Stimulated activated CD4-positive, alpha-beta T cell treated with anti-CD3 and anti-CD28 coated beads, Interleukin-12 subunit alpha, Interleukin-12 subunit beta, amount 100 ng/mL, for 48 hours (primary cell): ENCODE data around the gene COL19A1.
A peak's percentile ranks its signal among the peaks of the same experiment; 100 is the strongest.
"Not testable (repeated sequence)": the region's sequence is repeated elsewhere in the genome, so short reads cannot be mapped to it uniquely, and the experiment has no call there.

ENCODE experiments used
- DNase-seq, 3 donors: peaks; one replicate each; pipeline ENCODE4 v3.0.0-alpha.2; 2020; ENCODE audit warnings: low read depth in 2 of 3, low spot score in 1 of 3

The COL19A1 gene

DNA sequence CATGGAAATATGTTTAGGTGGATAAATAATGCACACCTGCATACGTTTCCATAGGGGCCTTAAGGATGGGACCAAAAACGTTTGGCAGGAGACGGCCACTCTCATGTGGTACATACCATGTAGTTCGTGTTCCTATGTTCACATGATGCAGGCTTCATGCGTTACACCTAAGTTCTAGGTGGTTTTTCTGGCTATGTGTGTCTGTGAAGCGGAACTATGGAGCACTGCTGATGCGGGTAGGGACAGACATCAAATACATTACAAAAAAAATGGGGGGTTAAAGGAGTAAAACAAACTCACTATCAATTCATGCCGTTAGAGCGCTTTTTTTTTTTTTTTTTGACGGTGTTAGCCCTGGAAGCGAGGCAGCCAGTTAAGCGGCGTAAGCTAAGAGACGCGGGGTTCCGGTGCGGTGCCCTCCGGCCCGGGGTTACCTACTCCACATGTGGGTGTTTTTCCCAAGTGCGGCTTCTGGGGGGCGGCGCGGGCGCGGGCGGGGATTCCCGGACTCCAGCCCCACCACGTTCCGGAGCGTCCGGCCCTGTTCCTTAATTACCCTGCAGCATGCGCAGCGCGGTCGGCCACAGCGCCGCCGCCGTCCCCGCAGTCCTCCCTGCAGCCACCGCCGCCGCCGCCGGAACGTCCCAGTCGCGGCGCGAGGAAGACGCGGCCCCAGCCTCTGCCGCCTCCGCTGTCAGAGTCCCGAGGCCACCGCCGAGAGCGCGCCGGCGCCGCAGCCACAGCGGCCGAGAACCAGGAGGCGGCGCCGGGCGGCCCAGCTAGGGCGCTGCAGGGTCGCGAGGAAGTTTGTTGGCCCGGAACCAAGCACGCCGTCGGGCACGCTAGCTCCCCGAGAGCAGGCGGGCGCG, 648 bp downstream of the COL19A1 start:
- DNase-seq, result peak in 2 of 3 donors; percentile 22 to 49

DNA sequence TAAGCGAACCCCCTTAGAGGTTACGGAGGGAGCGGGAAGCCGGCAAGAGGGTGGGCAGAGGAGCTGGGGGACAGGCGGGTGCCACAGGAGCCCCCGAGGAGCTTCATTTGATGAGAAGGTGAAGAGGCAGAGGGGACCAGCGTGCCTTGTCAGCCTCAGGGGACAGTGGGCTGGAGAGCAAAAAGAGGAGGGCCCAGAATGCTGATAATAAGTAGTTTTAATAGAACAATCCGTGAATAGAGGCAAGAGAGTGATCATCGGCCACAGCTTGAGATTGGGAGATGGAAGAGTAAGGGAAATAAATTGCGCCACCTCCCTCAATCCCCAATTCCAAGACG, 1.3 kb downstream of the COL19A1 start:
- no peak for DNase-seq

DNA sequence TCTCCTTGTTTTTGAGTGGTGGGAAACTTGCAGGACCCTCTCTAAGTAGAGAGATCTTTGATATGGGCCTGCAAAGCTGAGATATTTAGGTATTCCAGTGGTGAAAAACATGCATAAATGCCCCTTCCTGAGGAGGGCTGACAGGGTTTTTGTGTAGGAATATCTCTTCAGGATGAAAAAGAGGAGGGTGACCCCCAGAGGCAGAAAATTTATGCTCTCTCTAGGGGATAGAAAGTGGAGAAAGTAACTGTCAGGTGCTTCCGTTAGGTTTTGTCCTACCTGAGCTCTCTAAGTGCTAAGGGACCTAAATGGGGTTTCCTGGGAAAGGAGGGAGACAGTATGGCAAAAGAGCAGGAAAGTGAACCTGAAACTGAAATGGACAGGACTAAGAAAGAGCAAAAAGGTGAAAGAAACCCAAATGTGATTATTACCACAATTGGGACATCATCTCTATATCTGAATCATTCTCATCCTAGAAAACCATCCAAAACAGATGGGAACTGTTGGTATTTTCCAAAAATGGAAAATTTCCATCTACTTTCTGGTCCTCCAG, 2.0 kb downstream of the COL19A1 start:
- no peak for DNase-seq

DNA sequence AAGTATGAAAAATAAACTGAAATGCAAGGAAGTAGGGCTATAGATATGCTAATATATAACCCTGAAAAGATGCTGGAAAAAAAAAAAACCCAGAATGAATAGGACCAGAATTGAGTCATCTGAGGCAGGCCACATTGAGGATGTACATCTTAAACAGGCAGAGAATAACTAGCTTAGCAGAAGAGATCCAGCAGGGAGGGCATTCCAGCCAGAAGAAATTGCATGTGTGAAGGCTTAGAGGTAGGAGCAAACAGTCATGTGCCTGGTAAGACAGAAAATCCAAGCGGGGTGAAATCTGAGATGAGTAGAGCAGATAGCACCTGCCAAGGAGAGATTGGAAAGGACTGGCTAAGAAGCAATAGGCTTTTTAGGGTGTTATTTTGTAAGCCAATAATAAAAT, 2.6 kb downstream of the COL19A1 start:
- no peak for DNase-seq

DNA sequence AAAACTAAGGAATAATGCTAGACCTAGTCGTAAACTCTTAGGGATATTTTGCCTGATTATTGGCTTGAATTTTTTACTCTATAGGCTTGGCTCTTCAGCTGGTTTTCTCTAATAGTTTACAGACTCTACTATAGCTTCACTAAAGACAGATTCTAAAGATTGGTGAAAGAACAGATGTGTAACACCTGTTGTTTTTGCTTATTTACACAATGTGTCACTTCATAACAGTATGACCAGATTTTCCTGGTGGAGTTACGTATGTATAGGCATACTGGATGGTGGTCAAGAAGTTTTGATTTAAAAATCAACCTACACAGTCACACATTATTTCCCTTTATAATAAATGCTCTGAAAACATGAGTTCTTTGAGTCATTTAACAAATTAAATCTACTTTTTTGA, 4.8 kb downstream of the COL19A1 start:
- no peak for DNase-seq

DNA sequence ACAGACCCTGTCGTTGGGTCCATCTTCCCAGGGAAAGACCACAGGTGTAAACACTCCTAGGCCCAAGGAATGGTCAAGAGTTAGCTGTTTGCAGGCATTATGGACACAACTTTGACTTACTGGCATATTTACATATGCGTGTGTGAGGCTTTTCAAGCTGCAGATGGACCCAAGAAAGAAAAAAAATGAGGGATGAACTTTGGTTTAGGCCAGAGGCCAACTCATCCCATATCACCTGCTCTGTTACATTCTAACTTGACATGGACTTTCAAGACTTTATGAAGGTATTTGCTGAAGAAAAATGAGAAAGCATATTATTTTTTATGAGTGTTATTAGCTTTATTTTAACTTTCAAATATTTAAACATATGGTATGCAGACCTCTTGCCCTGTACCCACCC, 6.9 kb downstream of the COL19A1 start:
- no peak for DNase-seq

DNA sequence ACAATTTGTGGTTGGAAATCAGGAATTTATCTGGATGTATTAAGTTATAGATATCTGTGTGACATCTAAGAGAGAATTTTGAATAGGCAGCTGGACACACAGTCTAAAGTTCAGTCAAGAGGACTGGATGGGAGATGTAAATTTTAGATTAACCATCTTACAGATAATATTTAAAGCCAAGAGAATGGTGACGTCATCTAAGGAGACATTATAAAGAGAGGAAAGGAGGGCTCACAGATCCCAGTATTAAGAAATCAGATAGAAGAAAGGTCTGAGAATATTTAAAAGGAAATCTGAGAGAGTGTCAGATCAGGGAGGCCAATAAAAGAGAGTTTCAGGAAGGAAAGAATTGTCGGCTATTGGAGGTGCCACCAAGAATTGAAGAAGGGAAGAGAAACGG, 9.4 kb downstream of the COL19A1 start:
- DNase-seq, result no peak

DNA sequence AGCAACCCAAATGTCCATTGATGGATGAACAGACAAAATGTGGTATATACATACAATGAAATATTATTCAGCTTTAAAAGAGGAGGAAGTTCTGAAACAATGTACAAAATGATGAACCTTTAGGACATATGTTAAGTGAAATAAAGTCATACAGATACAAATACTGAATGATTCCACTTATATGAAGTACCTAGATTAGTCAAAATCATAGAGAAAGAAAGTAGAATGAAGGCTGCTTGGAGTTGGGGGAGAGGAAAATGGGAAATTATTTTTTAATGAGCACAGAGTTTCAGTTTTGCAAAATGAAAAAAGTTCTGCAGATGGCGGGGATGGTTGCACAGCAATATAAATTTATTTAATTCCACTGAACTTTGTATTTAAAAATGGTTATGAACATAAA, 12.4 kb downstream of the COL19A1 start:
- DNase-seq, result no peak

DNA sequence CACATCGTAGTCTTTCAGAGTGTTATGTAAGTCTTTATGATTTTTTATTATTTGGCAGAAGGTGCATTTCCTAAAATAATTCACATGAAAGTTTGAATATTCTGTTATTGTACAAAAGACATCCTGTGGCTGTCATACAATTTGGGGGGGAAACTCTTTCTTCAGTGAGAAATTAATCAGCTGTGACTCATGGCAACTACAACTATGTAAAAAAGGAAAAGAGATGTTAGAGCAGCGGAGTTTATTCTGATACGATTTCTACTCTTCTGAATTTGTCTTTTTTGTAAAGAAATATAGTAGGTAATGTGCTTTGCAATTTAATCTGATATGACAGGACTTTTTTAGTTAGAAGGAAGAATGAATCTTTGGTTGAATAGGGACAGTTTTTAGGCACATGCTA, 14.2 kb downstream of the COL19A1 start:
- DNase-seq, result no peak

DNA sequence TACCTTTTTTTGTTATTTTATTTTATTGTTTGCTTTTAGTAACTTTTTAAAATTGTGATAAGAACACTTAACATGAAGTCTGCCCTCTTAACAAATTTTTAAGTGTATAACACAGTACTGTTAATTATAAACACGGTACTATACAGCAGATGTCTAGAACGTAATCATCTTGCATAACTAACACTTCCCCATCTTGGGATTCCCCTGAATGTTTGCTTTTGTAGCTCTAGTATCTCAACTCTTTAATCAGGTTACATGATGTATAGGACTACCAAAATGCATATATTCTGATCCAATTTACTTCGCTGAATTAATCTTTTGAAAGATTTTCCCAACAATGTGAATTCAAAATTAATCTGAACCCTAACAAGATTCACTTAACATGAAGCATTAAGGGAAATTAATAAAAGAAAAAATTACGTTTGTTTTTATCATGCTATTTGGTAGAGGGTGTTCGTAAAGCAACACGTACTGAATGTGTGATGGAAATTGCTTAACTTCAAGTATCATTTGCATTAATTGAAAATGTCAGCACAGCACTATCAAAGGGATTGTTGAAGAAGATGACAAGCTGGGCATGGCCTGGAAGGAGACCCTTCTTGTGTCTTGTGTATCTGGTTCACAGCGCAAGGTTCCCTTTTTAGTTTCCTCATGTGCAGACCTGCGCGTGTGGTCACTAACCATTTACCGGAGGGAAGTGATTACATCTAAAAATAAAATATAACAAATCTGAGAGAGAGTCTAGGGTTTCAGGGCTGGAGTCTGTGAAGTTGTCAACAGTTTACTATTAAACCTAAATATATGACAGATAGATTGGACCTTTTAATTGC, 15.2 kb downstream of the COL19A1 start:
- DNase-seq, result no peak

DNA sequence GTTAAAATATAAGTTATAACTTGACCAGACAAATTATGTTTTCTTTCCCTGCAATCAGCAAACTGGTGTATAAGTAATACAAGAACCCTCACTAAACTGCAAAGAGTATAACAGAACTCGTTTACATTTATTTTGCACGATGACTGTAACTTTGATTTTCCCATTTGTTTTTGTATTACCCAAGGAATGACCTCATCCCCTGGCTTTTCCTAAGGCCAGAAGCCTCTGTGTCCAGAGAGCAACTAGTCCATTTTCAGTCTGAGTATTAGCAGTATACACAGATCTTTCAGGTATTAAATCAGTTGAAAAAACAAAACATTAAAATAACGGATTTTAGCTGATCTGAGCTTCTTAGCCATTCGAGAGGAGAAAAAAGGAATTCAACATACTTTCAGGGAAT, 17.2 kb downstream of the COL19A1 start:
- DNase-seq, result no peak

DNA sequence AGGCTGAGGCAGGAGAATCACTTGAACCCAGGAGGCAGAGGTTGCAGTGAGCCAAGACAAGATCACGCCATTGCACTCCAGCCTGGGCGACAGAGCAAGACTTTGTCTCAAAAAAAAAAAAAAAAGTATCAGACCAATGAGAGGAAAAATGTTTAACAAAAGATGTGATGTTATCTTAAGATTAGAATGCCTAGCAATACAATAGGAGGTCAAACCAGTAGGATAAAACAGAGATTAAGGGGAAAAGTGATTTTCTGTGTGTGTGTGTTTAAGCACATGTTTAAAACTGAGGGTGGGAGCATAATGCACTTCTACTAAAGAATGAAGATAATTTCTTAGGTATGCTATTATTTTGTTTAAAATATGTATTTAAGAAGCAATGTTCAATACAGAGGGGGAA, 17.9 kb downstream of the COL19A1 start:
- no peak for DNase-seq

DNA sequence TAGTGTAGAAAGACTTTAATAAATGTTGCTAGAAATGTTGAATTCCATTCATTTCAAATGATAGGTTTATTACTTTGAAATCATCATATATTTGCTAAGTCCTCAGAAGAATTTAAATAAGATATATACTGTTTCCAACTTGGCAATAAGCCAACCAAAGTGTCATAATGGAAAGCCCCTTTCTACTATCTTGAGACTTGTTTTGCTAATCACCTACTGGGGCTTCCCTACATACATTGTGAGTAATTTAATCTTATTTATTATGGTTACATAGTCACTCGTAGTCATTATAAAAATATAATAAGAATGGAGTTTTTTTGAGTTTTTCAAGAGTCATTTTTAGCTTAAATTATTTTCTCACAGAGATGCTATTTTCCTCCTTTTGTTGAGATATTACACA, 20.7 kb downstream of the COL19A1 start:
- no peak for DNase-seq

DNA sequence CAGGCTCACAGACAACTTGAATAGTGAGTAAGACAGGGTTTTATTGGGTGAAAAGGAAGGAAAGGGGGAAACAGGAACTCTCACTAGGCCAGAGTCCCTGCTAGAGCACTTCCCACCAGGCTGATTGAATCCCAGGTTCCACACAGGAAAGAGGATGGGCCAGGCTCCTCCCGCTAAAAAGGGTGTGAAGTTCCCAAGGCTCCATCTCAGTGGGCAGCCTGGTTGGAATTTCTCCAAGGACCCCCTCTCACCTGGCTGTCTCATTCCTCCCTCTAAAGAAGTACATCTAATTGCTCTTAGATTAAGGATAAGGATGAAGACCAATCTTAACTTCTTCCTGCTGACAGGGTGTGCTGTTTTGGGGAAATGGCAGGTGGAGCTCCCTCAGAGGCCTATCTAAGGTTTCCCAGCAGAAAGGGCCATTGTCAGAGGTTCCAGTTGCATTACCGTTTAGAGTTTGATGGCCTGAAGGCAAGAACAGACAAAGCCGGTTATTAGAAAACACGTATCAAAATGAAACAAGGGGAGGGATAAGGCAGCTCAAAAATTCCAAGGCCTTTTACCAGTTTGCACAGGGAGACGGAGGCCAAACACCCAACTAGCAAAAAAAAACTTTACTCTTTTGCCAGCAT, 21.5 kb downstream of the COL19A1 start:
- DNase-seq, result no peak

DNA sequence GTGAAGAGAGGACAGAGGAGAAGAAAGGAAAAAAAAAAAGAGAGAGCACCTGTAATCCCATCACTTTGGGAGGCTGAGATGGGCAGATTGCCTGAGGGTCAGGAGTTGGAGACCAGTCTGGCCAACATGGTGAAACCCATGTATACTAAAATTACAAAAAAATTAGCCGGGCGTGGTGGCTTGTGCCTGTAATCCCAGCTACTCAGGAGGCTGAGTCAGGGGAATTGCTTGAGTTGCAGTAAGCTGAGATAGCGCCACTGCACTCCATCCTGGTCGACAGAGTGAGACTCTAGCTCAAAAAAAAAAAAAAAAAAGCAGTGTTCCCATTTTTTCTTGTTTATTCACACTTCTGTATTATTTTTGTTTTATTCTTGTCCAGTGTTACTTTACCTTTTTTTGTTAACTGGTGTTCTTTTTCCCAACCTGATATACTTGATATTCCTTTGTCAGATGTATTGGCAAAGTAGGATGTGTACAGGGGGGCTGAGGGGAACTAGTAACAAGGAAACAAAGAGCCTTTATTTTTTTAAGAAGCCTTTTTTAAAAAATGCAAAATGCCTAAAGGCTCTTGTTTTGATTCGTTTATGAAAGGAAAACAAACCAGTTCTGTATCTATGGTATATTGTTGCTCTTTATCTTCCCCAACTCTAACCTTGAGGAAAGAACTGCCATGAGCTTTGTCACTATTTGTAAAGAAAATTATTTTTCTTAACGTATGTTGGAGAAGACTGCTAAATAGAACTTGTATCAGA, 22.3 kb downstream of the COL19A1 start:
- no peak for DNase-seq

DNA sequence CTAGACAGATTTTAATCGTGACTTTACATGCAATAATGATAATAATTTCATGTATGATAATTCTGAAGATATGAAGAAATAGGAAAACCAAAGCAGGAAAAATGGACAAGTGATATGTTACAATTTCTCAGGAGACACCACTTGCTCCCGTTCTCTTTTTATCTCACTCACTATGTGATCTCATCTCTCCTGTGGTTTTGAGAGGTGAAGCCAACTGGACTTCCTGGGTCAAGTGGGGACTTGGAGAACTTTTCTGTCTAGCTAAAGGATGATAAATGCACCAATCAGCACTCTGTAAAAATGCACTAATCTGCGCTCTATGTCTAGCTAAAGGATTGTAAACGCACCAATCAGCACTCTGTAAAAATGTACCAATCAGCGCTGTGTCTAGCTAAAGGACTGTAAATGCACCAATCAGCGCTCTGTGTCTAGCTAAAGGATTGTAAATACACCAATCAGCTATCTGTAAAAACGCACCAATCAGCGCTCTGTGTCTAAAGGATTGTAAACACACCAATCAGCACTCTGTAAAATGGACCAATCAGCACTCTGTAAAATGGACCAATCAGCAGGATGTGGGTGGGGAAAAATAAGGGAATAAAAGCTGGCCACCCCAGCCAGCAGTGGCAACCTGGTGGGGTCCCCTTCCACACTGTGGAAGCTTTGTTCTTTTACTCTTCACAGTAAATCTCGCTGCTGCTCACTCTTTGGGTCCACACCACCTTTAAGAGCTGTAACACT, 23.0 kb downstream of the COL19A1 start:
- DNase-seq, result not testable (repeated sequence)

DNA sequence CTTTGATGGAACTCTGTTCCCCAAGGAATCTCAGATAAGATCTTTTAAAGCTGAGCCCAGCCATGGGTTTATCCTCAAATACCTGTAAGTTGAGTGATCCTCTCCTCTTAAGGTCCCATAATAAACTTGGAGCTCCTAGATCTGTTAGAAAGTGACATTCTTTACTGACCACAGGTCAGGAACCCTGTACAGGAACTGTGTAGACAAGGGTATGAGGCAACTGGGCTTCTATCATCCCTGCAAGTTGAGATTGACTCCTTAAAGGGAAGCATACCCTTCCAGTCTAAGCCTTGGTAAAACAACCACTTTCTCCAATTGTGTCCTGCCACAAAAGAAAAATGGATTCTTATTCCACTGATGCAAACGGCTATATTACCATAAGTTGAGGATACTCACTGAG, 26.2 kb downstream of the COL19A1 start:
- DNase-seq, result not testable (repeated sequence)

DNA sequence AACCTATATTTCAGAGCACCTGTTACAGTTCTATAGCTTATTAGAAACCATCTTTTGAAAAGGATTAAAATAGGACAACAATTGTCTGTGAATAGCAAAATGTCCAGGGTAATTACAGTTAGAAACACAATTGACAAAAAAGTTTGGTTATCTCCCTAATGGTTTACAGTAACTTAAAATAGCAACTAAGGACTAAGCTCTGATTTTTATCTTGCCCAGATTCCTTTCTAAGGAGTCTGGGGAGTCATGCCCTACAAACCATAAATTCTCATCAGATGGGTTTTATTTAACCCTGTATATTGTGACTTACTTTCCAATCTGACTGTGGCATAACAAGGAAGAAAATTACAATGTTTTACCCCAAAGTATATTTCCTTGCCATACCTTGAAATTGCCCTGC, 26.9 kb downstream of the COL19A1 start:
- not testable (repeated sequence) for DNase-seq

DNA sequence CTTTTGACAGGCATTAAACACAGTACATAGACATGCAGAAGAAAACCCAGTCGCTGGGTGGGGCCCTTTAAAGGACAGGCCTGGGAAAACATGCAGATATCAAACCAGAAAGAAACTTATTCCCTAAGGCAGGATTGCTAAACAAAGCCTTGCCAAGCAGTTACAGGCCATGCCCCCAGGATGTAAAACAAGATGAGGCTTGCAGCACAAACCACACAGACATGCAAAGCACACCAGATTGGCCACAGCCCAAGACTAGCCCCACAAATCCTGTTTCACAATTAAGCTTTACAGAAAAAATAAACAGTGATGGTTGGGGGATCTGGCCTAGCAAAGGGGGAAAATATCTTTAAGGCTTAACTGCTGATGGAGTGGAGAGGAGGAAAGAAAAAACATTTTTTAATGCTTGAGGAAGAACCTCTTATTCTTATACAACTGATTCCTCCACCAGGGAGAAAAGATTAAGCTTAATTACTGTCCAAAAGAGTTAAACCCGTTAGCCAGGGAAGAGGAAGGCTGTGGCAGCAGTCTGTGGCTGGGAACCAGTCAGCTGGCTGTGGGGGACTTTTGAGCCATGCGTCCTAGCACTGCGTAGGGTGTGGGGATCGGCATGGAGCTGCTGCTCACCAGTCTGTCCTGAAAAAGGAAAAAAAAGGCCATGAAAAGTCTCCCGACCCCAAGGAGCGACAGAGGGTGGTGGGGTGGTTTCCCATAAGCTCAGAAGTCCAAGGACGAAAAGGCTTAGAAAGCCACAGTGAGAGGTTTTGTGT, 28.4 kb downstream of the COL19A1 start:
- DNase-seq, result no peak

DNA sequence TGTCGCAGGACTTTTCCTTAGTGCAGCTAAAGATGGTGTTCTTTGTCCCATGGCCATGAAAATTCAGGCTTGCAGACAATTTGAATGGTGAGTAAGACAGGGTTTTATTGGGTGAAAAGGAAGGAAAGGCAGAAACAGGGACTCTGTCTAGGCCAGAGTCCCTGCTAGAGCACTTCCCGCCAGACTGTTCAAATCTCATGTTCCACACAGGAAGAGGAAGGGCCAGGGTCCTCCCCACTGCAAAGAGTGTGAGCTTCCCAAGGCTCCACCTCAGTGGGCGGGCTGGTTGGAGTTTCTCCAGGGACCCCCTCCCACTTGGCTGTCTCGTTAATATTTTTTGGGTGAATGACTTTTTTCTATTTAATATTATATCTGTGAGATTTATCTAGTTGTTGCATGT, 29.0 kb downstream of the COL19A1 start:
- no peak for DNase-seq
